Bone marrow (tissue), 2 donors: ENCODE results near the gene ZC3H7B.
A peak's percentile ranks its signal among the peaks of the same experiment; 100 is the strongest.
"Not testable (repeated sequence)": the region's sequence is repeated elsewhere in the genome, so short reads cannot be mapped to it uniquely, and the experiment has no call there.

ENCODE experiments used
- DNase-seq, 2 donors: peaks; one replicate each; lab custom pipeline; 2025; lab: John Stamatoyannopoulos, UW

ZC3H7B gene

GRCh38 chr22:41382098-41382578 is 80.8 kb downstream of the ZC3H7B start:
- peak in 1 of 2 donors; percentile 71 for DNase-seq

GRCh38 chr22:41382610-41383009 is 81.3 kb downstream of the ZC3H7B start:
- no peak for DNase-seq

- no peak for DNase-seq
Observed at GRCh38 chr22:41383085-41383484, 81.8 kb downstream of the ZC3H7B start.

DNA sequence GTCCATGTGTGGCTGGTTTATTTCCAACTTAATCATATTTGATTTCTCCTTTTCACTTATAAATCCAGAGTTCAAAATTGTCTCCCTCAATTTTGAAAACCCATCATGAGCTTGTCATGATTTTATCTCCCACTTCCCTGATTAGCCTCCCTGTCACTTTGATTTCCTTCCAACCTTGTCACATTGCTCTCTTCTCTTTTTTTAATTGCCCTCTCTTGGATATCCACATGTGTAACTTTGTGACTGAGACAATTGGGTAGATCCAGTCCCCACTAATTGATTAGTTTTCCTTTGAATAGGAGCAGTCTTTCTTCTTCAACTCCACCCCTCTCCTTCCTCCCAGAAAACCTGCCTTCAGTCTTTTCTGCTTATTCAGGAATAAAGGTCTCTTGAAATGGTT is 82.8 kb downstream of the ZC3H7B start:
- no peak for DNase-seq

GRCh38 chr22:41387341-41387740 is 86.0 kb downstream of the ZC3H7B start:
- DNase-seq = no peak

GRCh38 chr22:41394012-41394356 is 92.7 kb downstream of the ZC3H7B start:
- DNase-seq = no peak

DNA sequence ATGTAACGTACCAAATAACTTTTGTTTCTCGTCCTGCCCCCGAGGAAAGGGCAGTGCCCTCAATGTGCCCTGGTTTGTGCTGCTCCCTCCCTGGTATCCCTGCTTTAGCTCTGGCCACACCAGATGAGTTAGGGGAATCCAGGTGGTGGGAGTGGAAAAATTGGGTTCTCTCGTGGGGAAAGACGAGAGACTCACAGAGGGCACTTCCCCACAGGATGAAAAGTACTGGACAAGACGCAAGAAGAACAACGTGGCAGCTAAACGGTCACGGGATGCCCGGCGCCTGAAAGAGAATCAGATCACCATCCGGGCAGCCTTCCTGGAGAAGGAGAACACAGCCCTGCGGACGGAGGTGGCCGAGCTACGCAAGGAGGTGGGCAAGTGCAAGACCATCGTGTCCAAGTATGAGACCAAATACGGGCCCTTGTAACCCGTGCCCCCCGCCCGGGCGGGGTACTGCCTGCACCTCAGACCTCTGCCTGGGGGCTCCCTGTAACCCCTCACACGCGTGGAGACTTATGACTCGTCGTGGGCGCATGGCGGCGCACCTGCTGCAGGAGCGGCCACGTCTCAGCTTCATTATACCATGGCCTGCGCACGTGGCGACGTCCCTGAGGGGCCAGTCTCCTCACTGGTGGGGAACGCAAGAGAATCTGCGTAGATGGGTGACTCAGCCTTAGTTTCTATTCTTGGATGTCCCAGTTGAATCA is 94.4 kb downstream of the ZC3H7B start:
- no peak for DNase-seq

DNA sequence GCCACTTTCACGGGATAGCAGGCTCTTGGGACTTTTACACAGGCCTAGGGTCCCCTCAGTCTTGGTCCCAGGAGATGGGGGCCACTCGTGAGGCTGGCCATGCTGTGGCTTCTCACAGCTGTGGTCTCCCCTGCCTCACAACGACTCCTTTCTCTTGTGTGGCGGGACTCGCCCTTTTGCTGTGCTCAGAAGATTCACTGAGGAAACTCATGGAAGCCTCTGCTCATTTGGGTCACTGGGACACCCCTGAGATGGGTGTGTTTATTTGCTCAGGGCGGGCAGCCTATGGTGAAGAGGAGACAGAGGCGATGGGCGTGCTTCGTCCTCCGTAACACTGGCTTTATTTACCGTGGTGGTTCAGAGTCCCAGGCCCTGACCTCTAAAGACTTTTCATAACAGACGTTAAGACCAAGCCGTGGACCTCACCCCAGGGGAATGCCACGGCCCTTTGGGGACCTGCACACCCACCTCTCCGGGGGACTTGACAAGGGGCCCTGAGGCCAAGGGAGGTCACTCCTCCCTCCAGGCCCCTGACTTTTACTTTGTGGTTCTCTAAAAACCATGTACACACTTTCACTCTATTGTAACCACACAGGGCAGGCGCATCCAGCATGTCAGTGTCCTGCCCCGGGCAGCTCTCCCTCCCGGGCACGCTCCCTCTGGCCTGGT is 96.0 kb downstream of the ZC3H7B start:
- no peak for DNase-seq

DNA sequence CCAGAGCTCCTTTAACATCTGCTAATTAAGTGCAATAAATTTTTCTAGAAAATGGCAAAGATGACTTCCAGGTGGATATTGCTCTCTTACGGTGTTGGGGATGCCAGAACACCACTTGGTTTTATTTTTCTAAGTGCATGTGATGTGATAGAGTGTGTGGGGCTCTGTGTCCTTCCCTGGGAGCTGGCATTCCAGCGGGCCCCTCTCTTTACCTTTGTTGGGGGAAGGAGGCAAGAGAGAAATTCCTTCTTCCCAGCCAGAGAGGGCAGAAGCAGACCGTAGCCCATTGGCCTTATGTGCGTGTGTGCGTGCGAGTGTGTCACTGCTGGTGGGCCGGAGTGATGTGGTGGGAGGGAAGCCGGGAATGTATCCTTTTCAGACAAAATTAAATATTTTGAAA is 97.6 kb downstream of the ZC3H7B start:
- no peak for DNase-seq

- peak in 1 of 2 donors; percentile 18 for DNase-seq
Observed at GRCh38 chr22:41401781-41402648, 100.7 kb downstream of the ZC3H7B start.

- DNase-seq = not testable (repeated sequence)
Observed at GRCh38 chr22:41402851-41403250, 101.5 kb downstream of the ZC3H7B start.

DNA sequence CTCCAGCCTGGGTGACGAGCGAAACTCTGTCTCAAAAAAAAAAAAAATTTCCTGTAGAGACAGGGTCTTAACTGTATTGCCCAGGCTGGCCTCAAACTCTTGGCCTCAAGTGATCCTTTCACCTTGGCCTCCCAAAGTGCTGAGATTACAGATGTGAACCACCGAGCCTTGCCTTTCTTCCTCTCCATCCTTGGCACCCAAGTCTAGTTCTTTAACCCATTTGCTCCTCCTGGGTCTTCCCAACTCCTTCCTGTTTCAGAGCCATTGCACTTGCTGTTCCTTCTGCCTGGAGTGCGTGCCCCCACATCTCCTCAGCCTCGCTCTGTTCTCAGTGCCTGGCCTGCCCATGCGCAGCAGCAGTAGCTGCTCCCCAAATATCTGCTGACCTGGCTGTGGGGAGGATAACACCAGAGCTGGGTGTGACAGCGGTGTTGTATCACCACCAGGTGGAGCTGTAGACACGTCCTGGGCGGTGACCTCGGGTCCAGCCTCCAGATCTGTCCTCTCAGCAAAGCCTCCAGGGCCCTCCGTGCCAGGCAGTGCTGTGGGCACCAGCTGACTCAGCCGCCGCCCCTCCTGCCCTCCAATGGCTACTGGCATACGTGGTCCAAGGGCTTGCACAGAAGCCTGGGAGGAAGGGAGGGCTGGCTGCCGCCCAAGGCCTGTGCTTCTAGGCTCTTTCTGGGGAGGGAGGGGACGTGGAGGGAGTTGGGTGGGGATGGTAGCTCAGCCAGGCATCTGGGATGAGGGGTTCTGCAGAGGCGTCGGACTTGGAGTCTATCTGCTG is 102.4 kb downstream of the ZC3H7B start:
- peak; percentile 53 to 91 for DNase-seq

DNA sequence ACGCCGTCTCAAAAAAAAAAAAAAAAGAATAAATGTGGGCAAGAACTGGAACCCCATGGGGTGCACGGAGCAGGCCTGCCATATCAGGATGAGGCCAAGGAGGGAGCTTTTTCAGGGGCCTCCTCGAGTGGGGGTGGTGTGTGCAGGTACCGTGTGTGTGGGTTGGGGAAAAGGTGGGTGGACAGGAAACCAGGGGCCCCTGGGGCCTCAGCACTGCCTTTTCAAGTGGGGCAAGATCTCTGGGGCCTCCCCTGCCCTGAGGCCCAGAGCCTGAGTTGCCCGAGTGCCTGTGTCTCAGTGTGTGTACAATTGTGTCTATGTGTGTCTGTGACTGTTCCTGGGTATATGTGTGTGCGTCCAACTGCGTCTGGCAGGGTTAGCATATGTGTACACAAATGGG is 104.3 kb downstream of the ZC3H7B start:
- DNase-seq = no peak

DNA sequence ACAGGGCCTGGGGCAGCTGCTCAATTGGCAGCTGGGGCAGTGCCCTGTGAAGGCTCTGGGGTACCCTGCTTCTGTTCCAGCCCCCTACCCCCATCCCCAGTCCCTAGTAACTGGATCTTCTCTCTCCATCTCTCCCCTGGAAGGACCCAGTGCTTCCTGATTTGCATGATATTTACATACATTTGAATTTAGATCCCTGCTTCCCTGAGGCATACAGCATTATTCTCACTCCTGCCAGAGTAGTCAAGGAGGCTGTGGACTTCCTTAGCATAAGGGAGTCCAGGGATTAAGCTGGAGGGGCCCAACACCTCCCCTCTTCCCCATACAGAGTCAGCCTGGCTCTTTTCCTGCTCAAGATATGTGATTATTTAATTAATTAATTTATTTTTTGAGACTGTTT is 105.1 kb downstream of the ZC3H7B start:
- no peak for DNase-seq

DNA sequence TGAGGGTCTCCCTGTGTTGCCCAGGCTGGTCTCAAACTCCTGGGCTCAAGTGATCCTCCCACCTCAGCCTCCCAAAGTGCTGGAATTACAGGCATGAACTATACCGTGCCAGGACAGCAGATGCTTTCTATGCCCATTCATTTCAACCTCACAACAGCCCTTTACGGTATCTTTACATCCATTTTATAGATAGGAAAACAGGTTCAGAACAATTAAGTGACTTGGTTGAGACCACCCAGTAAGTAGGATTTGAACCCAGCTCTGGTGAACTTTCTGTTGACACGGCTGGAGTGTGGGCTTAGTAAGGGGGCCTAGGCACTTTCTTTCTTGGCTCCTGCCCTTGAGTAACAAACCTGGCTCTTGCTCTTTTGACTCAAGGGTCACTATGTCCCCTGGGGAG is 106.1 kb downstream of the ZC3H7B start:
- DNase-seq = no peak

- no peak for DNase-seq
Observed at GRCh38 chr22:41408665-41409064, 107.3 kb downstream of the ZC3H7B start.
